K562 (cell line): ENCODE measurements around the gene SERINC5. TPM values are rescaled to one million over a fixed set of nuclear protein-coding genes. Genes with fewer than 3 reads are reported as not detected.

Source experiments
- ATAC-seq: fragments of 200-7000 bp; cut with Tn5 transposase; 3 replicates; pipeline ENCODE4 v1.9.1; 2020; ENCODE audit warnings: moderate library complexity
- BruUV-seq: library from RNA; stranded (reverse); fragments of 400-500 nt; replicated peaks from 2 replicates; lab custom pipeline; 2021; lab: Mats Ljungman, UMichigan
- CTCF ChIA-PET: fragments of 300-600 bp; formaldehyde crosslinking; extraction: SDS; loops from one replicate; lab custom pipeline; 2021; ENCODE audit warnings: low intra/inter-chr PET ratio; lab: Yijun Ruan, JAX
- POLR2A ChIA-PET: fragments of 300-600, 350-650 bp; sonication (Branson Sonifier 250); formaldehyde crosslinking; extraction: SDS; loops from one replicate; lab custom pipeline; 2021; ENCODE audit warnings: antibody characterized with exemption, inconsistent platforms; lab: Yijun Ruan, JAX
- DNase-seq, 4 experiments: peaks; one replicate each; pipeline versions ENCODE4 v3.0.0 to v3.0.0-alpha.2; 2011 to 2018; ENCODE audit warnings: low spot score in 3 of 4, mixed read lengths in 3 of 4; ENCODE audit errors: extremely low read depth in 1 of 4
- FAIRE-seq: peaks from 2 replicates; lab custom pipeline; 2011; peaks lifted over from hg19 to GRCh38; lab: Jason Lieb, UNC
- H2AFZ ChIP-seq: 2 replicates; pipeline ENCODE4 v1.6.0; 2011; ENCODE audit warnings: low read depth, low read length, control low read depth, inconsistent platforms
- H3K27ac ChIP-seq: fragments of 200-600 bp; 3 replicates; pipeline ENCODE4 v1.8.0; 2011; ENCODE audit warnings: low read depth, mild to moderate bottlenecking, control low read depth, inconsistent platforms, low read length, moderate library complexity, mixed read lengths; ENCODE audit errors: extremely low read depth
- H3K27me3 ChIP-seq, 2 experiments: fragments of 300-600 bp in 1 of 2; 2 replicates in 1 of 2; 3 replicates in 1 of 2; pipeline versions ENCODE4 v1.6.0 to v1.8.0; 2011; ENCODE audit warnings: inconsistent platforms in 2 of 2, low read length in 2 of 2, mild to moderate bottlenecking in 1 of 2, mixed read lengths in 1 of 2, moderate library complexity in 1 of 2; ENCODE audit not compliant: control insufficient read depth in 2 of 2, insufficient read depth in 2 of 2
- H3K36me3 ChIP-seq: fragments of 300-600 bp; 3 replicates; pipeline ENCODE4 v1.8.0; 2011; ENCODE audit warnings: mild to moderate bottlenecking, low read length, inconsistent platforms; ENCODE audit not compliant: control insufficient read depth, insufficient read depth
- H3K4me1 ChIP-seq, 2 experiments: fragments of 200-600 bp in 1 of 2; replicated peaks in 1 of 2; 2 replicates in 1 of 2; 3 replicates in 1 of 2; pipeline versions ENCODE4 v1.5.1 to v1.8.0; 2011; ENCODE audit warnings: inconsistent platforms in 2 of 2, low read length in 2 of 2, mild to moderate bottlenecking in 1 of 2, mixed read lengths in 1 of 2, moderate library complexity in 1 of 2; ENCODE audit not compliant: control insufficient read depth in 2 of 2, insufficient read depth in 2 of 2
- H3K4me2 ChIP-seq: 2 replicates; pipeline ENCODE4 v1.6.1; 2011; ENCODE audit warnings: low read length, control low read depth, inconsistent platforms, mixed read lengths; ENCODE audit not compliant: insufficient read depth
- H3K4me3 ChIP-seq: fragments of 200-600 bp; sonication (generic), shearing (Covaris generic); 2 replicates; pipeline ENCODE4 v1.5.1; 2016; ENCODE audit warnings: control low read depth, inconsistent platforms
- H3K79me2 ChIP-seq: fragments of 200-600 bp; 3 replicates; pipeline ENCODE4 v1.8.0; 2011; ENCODE audit warnings: low read length, inconsistent platforms; ENCODE audit not compliant: control insufficient read depth, insufficient read depth
- H3K9ac ChIP-seq, 2 experiments: 2 replicates each; pipeline versions ENCODE4 v1.6.0 to v1.6.1; 2011; ENCODE audit warnings: low read depth in 2 of 2, low read length in 2 of 2, control low read depth in 1 of 2, inconsistent platforms in 1 of 2, mild to moderate bottlenecking in 1 of 2, mixed read lengths in 1 of 2; ENCODE audit not compliant: insufficient read depth in 1 of 2
- H3K9me1 ChIP-seq: one replicate; pipeline ENCODE4 v1.6.0; 2011; ENCODE audit warnings: inconsistent platforms, mild to moderate bottlenecking, low read length, moderate library complexity; ENCODE audit not compliant: control insufficient read depth, insufficient read depth
- H3K9me3 ChIP-seq: replicated peaks from 2 replicates; pipeline ENCODE4 v1.5.1; 2011; ENCODE audit warnings: low read depth, low read length, inconsistent platforms; ENCODE audit not compliant: control insufficient read depth, insufficient read depth
- H4K20me1 ChIP-seq: replicated peaks from 2 replicates; pipeline ENCODE4 v1.6.1; 2011; ENCODE audit warnings: low read length, inconsistent platforms, mixed read lengths; ENCODE audit not compliant: control insufficient read depth, insufficient read depth
- ELF1 ChIP-seq: fragments of 200-800 bp; sonication (Bioruptor generic); IDR thresholded peaks from 2 replicates; pipeline ENCODE4 v1.6.1; 2016; ENCODE audit warnings: missing genetic modification characterization, missing compliant biosample characterization
- FIP1L1 ChIP-seq: fragments of 200-400 bp; formaldehyde crosslinking; IDR thresholded peaks from 2 replicates; pipeline ENCODE4 v1.6.1; 2018; ENCODE audit warnings: mild to moderate bottlenecking, low read depth, low read length; ENCODE audit not compliant: poor library complexity, severe bottlenecking
- GATAD2A ChIP-seq: fragments of 450-650 bp; IDR thresholded peaks from 2 replicates; pipeline ENCODE4 v1.6.1; 2017
- KLF13 ChIP-seq: fragments of 450-650 bp; IDR thresholded peaks from 2 replicates; pipeline ENCODE4 v1.6.1; 2016; ENCODE audit warnings: missing genetic modification characterization, low read depth, mild to moderate bottlenecking, missing compliant biosample characterization, moderate library complexity, borderline replicate concordance
- L3MBTL2 ChIP-seq: fragments of 450-650 bp; IDR thresholded peaks from 2 replicates; pipeline ENCODE4 v1.6.1; 2016; ENCODE audit warnings: mild to moderate bottlenecking, moderate library complexity
- NBN ChIP-seq: fragments of 450-650 bp; IDR thresholded peaks from 2 replicates; pipeline ENCODE4 v1.6.1; 2016; ENCODE audit warnings: low read depth, mild to moderate bottlenecking
- NELFE ChIP-seq: IDR thresholded peaks from 2 replicates; pipeline ENCODE4 v1.6.1; 2011; ENCODE audit warnings: mild to moderate bottlenecking; ENCODE audit not compliant: insufficient read depth, insufficient read length
- XRCC3 ChIP-seq: fragments of 450-650 bp; IDR thresholded peaks from 2 replicates; pipeline ENCODE4 v1.6.1; 2017; ENCODE audit warnings: mild to moderate bottlenecking, moderate library complexity
- ZNF140 ChIP-seq: fragments of 250-450 bp; sonication (Bioruptor Pico); IDR thresholded peaks from 2 replicates; pipeline ENCODE4 v1.8.0; 2021; ENCODE audit warnings: moderate library complexity, mild to moderate bottlenecking, inconsistent platforms
- WGBS: fragments of 100-300 bp; shearing (Covaris generic); methylation state at CpG from one replicate; pipeline ENCODE4 v1.1.6; 2016; ENCODE audit warnings: low coverage, mixed read lengths; ENCODE audit not compliant: insufficient coverage; ENCODE audit errors: missing lambda C conversion rate; 5-methylcytosine and 5-hydroxymethylcytosine counted together
- in situ Hi-C: fragments of 300-500 bp; cut with MboI; formaldehyde crosslinking; loops from 4 replicates; pipeline ENCODE4 v1.15.0; 2018; ENCODE audit warnings: inconsistent platforms, mixed read lengths
- intact Hi-C: fragments of 100-400 bp; cut with micrococcal nuclease; formaldehyde crosslinking; loops from 2 replicates; pipeline ENCODE4 v1.14.2; 2022
- polyA plus RNA-seq, 8 experiments: library from polyadenylated mRNA; depleted of rRNA in 4 of 8; stranded (reverse) in 5 of 8; unstranded in 3 of 8; fragments of >200 nt; fragmentation: Nextera tagmentation in 2 of 8; fragmentation: Illumina TruSeq in 1 of 8; extraction: Ambion mirVana in 2 of 8; extraction: Trizol in 1 of 8; gene quantifications; 2 replicates each; pipeline versions ENCODE4 v1.2.1 to v1.2.3, GENCODE V29; 2011 to 2014; ENCODE audit warnings: inconsistent platforms in 1 of 8, missing spikeins in 1 of 8
- total RNA-seq, 7 experiments: library from RNA; depleted of rRNA in 6 of 7; stranded (reverse); fragments of >200 nt in 6 of 7; fragmentation: Illumina TruSeq in 2 of 7; extraction: Trizol in 2 of 7; gene quantifications; 2 replicates each; pipeline versions ENCODE4 v1.2.1 to v1.2.3, GENCODE V29; 2011 to 2021; ENCODE audit warnings: low replicate concordance in 1 of 7
- TF ChIP-seq, protein P1 (sequence below): fragments of 250-450 bp; sonication (Bioruptor Pico); IDR thresholded peaks from 2 replicates; pipeline ENCODE4 v1.4.0; 2020; ENCODE audit warnings: mild to moderate bottlenecking, moderate library complexity
- TF ChIP-seq, protein P2 (sequence below): fragments of 450-650 bp; IDR thresholded peaks from one replicate; pipeline ENCODE4 v1.6.1; 2018; ENCODE audit warnings: mild to moderate bottlenecking, moderate library complexity; ENCODE audit not compliant: partially characterized antibody

The SERINC5 gene
- total and polyA plus RNA-seq, 9 of the 15 experiments (the other 6 are each of a cell fraction or from before 2014, with no cell fraction given) = 1.4 to 7.9 (median 3.7) TPM

DNA sequence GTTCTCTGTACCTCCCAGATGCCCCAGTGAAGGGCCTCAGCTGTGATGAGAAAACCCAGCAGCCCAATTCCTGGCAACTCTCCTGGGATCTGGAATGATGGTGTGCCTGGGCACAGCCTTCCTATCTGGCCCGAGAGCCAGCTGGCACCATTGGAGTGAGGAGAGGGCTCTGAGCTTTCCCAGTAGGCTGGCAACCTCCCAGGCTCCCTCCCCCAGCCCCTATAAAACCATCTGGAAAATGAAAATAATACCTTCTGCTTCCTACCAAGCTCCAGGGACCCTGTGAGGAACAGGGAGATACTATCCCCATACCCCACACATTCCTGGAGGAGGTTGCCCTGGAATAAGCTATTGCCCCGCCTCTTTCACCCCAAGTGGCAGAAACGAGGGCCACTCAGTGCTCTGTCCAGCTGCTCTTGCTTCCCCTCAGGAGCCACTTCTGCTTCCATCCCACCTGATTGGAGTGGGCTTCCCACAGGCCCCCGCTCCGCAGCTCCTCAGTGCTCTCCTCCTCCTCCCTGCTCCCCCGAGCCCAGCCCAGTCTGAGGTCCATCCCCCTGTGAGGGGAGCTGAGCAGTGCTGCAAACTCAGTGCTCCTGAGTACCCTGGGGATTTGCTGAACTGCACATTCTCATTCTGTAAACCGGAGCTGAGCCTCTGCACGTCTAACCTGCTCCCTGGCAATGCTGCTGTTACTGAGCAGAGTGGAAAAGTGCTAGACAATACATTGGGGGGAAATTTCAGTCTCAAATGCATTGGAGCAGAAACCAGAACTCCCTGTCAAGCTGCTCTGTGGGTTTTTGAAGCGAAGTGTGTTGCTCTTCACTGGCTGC lies 146.0 kb downstream of the SERINC5 start:
- Histone ChIP-seq H2AFZ (no peak overlapping the region), H3K79me2 (no peaks in the 10 kb centered on the region), H3K27me3 (peaks cover 6 to 35% of the 10 kb centered on the region in 2 experiments; a peak in 3 of 5 replicates), H3K4me1 (no peaks in the 10 kb centered on the region; a peak in 1 of 5 replicates), H3K9me1 (no peaks in the 10 kb centered on the region), H3K36me3 (no peaks in the 10 kb centered on the region)
- ChIA-PET CTCF (no interaction called here), POLR2A (interaction anchor here (1.0 kb wide), 1 partner anchor 9 kb away, joined by 3 read pairs; no protein-coding TSS in a partner anchor)
- no TSS peak for BruUV-seq
- intact Hi-C loops = no loop called here
- TF ChIP-seq KLF13 (tag) (no peak), L3MBTL2 (no peak), NBN (no peak), XRCC3 (no peak), NELFE (no peak), FIP1L1 (no peak), ELF1 (tag) (no peak), ZNF140 (no peak), GATAD2A (no peak)
- TF ChIP-seq, protein P1, sequence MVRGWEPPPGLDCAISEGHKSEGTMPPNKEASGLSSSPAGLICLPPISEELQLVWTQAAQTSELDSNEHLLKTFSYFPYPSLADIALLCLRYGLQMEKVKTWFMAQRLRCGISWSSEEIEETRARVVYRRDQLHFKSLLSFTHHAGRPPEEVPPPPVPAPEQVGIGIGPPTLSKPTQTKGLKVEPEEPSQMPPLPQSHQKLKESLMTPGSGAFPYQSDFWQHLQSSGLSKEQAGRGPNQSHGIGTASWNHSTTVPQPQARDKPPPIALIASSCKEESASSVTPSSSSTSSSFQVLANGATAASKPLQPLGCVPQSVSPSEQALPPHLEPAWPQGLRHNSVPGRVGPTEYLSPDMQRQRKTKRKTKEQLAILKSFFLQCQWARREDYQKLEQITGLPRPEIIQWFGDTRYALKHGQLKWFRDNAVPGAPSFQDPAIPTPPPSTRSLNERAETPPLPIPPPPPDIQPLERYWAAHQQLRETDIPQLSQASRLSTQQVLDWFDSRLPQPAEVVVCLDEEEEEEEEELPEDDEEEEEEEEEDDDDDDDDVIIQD (CRISPR knock-in tag) = no peak
- TF ChIP-seq, protein P2, sequence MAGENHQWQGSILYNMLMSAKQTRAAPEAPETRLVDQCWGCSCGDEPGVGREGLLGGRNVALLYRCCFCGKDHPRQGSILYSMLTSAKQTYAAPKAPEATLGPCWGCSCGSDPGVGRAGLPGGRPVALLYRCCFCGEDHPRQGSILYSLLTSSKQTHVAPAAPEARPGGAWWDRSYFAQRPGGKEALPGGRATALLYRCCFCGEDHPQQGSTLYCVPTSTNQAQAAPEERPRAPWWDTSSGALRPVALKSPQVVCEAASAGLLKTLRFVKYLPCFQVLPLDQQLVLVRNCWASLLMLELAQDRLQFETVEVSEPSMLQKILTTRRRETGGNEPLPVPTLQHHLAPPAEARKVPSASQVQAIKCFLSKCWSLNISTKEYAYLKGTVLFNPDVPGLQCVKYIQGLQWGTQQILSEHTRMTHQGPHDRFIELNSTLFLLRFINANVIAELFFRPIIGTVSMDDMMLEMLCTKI = no peak
- TF ChIP-seq, all 486 proteins: peak for 0
- Histone ChIP-seq H4K20me1 (no peaks in the 10 kb centered on the region), H3K4me3 (no peak overlapping the region), H3K4me2 (no peak overlapping the region), H3K27ac (no peak overlapping the region), H3K9ac (no peak overlapping the region; a peak in 1 of 4 replicates), H3K9me3 (no peaks in the 10 kb centered on the region)
- in situ Hi-C loops = loop anchor here (25.0 kb wide), 1 partner anchor 1077 kb away; no protein-coding TSS in a partner anchor
- ATAC-seq (0 out of 3 replicates have a peak, but pooled peaks have one; percentile 26), DNase-seq (no peak), FAIRE-seq (no peak)
- WGBS = 0% methylated on average over 5 of the region's 9 CpGs
